Cerebellar nuclear complex (tissue), 1 donor: ENCODE results near the gene TMEM14C.

Source experiments
- DNase-seq, 2 experiments: peaks; one replicate each; lab custom pipeline; 2025; lab: John Stamatoyannopoulos, UW

The TMEM14C gene

GRCh38 chr6:10763006-10763405, 40.1 kb downstream of the TMEM14C start:
- DNase-seq: no peak

GRCh38 chr6:10769419-10769818, 46.5 kb downstream of the TMEM14C start:
- no peak for DNase-seq

GRCh38 chr6:10771371-10771894, 48.6 kb downstream of the TMEM14C start:
- no peak for DNase-seq

- DNase-seq: no peak
These were observed 55.4 kb downstream of the TMEM14C start for GRCh38 chr6:10778230-10778629.

GRCh38 chr6:10779076-10779475, 56.2 kb downstream of the TMEM14C start:
- no peak for DNase-seq
